Esophagus squamous epithelium (tissue), 5 donors: ENCODE results near the gene DNAJC12. TPM values are rescaled to one million over a fixed set of nuclear protein-coding genes. Genes with fewer than 3 reads are reported as not detected.
"Not testable (repeated sequence)": the region's sequence is repeated elsewhere in the genome, so short reads cannot be mapped to it uniquely, and the experiment has no call there.

Source experiments
- DNase-seq: peaks from one replicate; lab custom pipeline; 2025; lab: John Stamatoyannopoulos, UW
- H3K27ac ChIP-seq, 4 donors: fragments of 200-600 bp; sonication (generic); one replicate each; pipeline ENCODE4 v1.5.1; 2016 to 2019; ENCODE audit warnings: mild to moderate bottlenecking in 1 of 4
- H3K27me3 ChIP-seq, 4 donors: fragments of 200-600 bp; sonication (generic); 1 replicate in 3 of 4; 2 replicates in 1 of 4; pipeline versions ENCODE4 v1.5.1 to v1.6.0; 2017 to 2021; ENCODE audit warnings: antibody characterized with exemption in 1 of 4
- H3K36me3 ChIP-seq, 3 donors: fragments of 200-600 bp; sonication (generic); one replicate each; pipeline ENCODE4 v1.5.1; 2016 to 2019
- H3K4me1 ChIP-seq, 3 donors: fragments of 200-600 bp; sonication (generic); one replicate each; pipeline ENCODE4 v1.5.1; 2017 to 2019
- H3K4me3 ChIP-seq, 4 donors: fragments of 200-600 bp; sonication (generic); 1 replicate in 3 of 4; 2 replicates in 1 of 4; pipeline ENCODE4 v1.5.1; 2016 to 2019; ENCODE audit warnings: mild to moderate bottlenecking in 2 of 4, moderate library complexity in 1 of 4
- H3K9me3 ChIP-seq, 3 donors: fragments of 200-600 bp; sonication (generic); one replicate each; pipeline ENCODE4 v1.5.1; 2016 to 2019
- CTCF ChIP-seq, 6 experiments: fragments of 450-650 bp in 4 of 6; fragments of 200-600 bp in 2 of 6; sonication (generic) in 2 of 6; IDR thresholded peaks; one replicate each; pipeline ENCODE4 v1.5.1; 2016 to 2019; ENCODE audit warnings: antibody characterized with exemption in 6 of 6, mild to moderate bottlenecking in 4 of 6, moderate library complexity in 4 of 6
- POLR2A ChIP-seq, 4 donors: fragments of 450-650 bp; IDR thresholded peaks; one replicate each; pipeline ENCODE4 v1.6.1; 2017; ENCODE audit warnings: antibody characterized with exemption in 4 of 4, mild to moderate bottlenecking in 4 of 4, moderate library complexity in 3 of 4
- WGBS, 2 donors: methylation state at CpG; one replicate each; pipeline ENCODE4 v1.1.5; 2018; 5-methylcytosine and 5-hydroxymethylcytosine counted together
- intact Hi-C: fragments of 100-400 bp; cut with DNase I; formaldehyde crosslinking; loops from one replicate; pipeline ENCODE4 v1.15.0; 2022
- total RNA-seq, 4 donors: library from RNA; depleted of rRNA; stranded (reverse); fragments of >200 nt; gene quantifications; one replicate each; pipeline ENCODE4 v1.1.0, GENCODE V29; 2016
- donor health status: DM: yes; HTN: yes; CAD: no.

The DNAJC12 gene
- total RNA-seq, 4 donors from 2014 or later, result 0.76 to 2.7 TPM; not detected in 2

- no peak for TF ChIP-seq POLR2A (IDR thresholded peaks at IDR 0.05)
- TF ChIP-seq CTCF (IDR thresholded peaks at IDR 0.05), result no peak
- H3K4me1 ChIP-seq, result no peaks in the 10 kb centered on the region
- H3K27me3 ChIP-seq, result no peaks in the 10 kb centered on the region
- H3K4me3 ChIP-seq, result no peak overlapping the region
- H3K27ac ChIP-seq, result no peak overlapping the region
- no peaks in the 10 kb centered on the region for H3K36me3 ChIP-seq
- WGBS, 2 donors, result 66 to 74% methylated on average over 3 of the region's 3 CpGs
- intact Hi-C loops, result no loop called here
- DNase-seq, result no peak
- H3K9me3 ChIP-seq, result no peaks in the 10 kb centered on the region
These were observed 2.0 kb upstream of the DNAJC12 start for GRCh38 chr10:67839951-67840350.

- 89 to 94% methylated on average over 10 to 12 of the region's 12 CpGs for WGBS, 2 donors
These were observed 1.5 kb upstream of the DNAJC12 start for GRCh38 chr10:67839511-67839910.

GRCh38 chr10:67836972-67837371, 1.0 kb downstream of the DNAJC12 start:
- WGBS, 2 donors, result 51 to 56% methylated on average over 1 of the region's 1 CpG
- H3K4me1 ChIP-seq, result no peaks in the 10 kb centered on the region
- intact Hi-C loops, result no loop called here
- no peaks in the 10 kb centered on the region for H3K27me3 ChIP-seq
- no peak for DNase-seq
- no peaks in the 10 kb centered on the region for H3K9me3 ChIP-seq
- no peaks in the 10 kb centered on the region for H3K36me3 ChIP-seq
- TF ChIP-seq POLR2A (IDR thresholded peaks at IDR 0.05) (no peak), CTCF (IDR thresholded peaks at IDR 0.05) (no peak)
- H3K27ac ChIP-seq, result no peak overlapping the region
- H3K4me3 ChIP-seq, result no peak overlapping the region

More at GRCh38 chr10:67839511-67839910, 1.5 kb upstream of the DNAJC12 start:
- DNase-seq, H3K4me1 ChIP-seq, H3K4me3 ChIP-seq, H3K9me3 ChIP-seq, H3K27ac ChIP-seq, H3K27me3 ChIP-seq, intact Hi-C loops, H3K36me3 ChIP-seq: not testable (repeated sequence)

DNA sequence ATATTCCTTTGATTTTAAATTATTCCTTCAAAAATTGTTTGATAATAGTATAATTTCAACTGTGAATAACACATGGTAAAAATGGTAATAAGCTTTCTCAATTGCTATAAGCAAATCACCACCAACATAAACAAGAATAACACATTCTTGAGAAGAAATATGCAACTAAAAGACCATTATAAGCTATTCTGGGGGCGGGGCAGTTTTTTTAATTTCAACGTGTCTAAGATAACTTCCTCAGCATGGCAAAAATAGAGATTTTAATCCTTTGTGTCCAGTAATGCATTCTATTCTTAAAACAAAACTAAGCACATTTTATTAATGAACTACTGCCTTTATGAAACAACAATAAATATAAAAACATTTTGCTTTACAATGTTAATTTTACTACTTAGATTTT, 1.5 kb downstream of the DNAJC12 start:
- H3K27ac ChIP-seq, result no peak overlapping the region
- H3K9me3 ChIP-seq, result no peaks in the 10 kb centered on the region
- DNase-seq, result no peak
- no peaks in the 10 kb centered on the region for H3K36me3 ChIP-seq
- 47 to 48% methylated on average over 2 of the region's 2 CpGs for WGBS, 2 donors
- H3K27me3 ChIP-seq, result no peaks in the 10 kb centered on the region
- TF ChIP-seq POLR2A (IDR thresholded peaks at IDR 0.05) (no peak), CTCF (IDR thresholded peaks at IDR 0.05) (no peak)
- intact Hi-C loops, result no loop called here
- H3K4me1 ChIP-seq, result no peaks in the 10 kb centered on the region
- H3K4me3 ChIP-seq, result no peak overlapping the region

GRCh38 chr10:67835541-67836394, 2.2 kb downstream of the DNAJC12 start:
- H3K27ac ChIP-seq, H3K4me1 ChIP-seq: not testable (repeated sequence)
- 66% methylated on average over 6 of the region's 6 CpGs for WGBS, 2 donors

GRCh38 chr10:67834375-67834774, 3.6 kb downstream of the DNAJC12 start:
- WGBS, 2 donors, result 92 to 93% methylated on average over 8 of the region's 8 CpGs
- intact Hi-C loops, result no loop called here
- no peak overlapping the region for H3K4me3 ChIP-seq
- no peaks in the 10 kb centered on the region for H3K9me3 ChIP-seq
- no peaks in the 10 kb centered on the region for H3K4me1 ChIP-seq
- no peaks in the 10 kb centered on the region for H3K36me3 ChIP-seq
- H3K27me3 ChIP-seq, result no peaks in the 10 kb centered on the region
- no peak overlapping the region for H3K27ac ChIP-seq
- no peak for DNase-seq
- no peak for TF ChIP-seq CTCF (IDR thresholded peaks at IDR 0.05)
- TF ChIP-seq POLR2A (IDR thresholded peaks at IDR 0.05), result no peak

More at GRCh38 chr10:67835541-67836394, 2.2 kb downstream of the DNAJC12 start:
- H3K36me3 ChIP-seq, H3K27me3 ChIP-seq, H3K9me3 ChIP-seq, intact Hi-C loops, H3K4me3 ChIP-seq, DNase-seq: not testable (repeated sequence)
